ENCODE data around the gene GREM2. TPM values are rescaled to one million over a fixed set of nuclear protein-coding genes. Genes with fewer than 3 reads are reported as not detected.

Gene GREM2
- total and polyA plus RNA-seq, 2 donors (not counting 3 experiments of a cell fraction or from before 2014, with no cell fraction given): not detected

DNA sequence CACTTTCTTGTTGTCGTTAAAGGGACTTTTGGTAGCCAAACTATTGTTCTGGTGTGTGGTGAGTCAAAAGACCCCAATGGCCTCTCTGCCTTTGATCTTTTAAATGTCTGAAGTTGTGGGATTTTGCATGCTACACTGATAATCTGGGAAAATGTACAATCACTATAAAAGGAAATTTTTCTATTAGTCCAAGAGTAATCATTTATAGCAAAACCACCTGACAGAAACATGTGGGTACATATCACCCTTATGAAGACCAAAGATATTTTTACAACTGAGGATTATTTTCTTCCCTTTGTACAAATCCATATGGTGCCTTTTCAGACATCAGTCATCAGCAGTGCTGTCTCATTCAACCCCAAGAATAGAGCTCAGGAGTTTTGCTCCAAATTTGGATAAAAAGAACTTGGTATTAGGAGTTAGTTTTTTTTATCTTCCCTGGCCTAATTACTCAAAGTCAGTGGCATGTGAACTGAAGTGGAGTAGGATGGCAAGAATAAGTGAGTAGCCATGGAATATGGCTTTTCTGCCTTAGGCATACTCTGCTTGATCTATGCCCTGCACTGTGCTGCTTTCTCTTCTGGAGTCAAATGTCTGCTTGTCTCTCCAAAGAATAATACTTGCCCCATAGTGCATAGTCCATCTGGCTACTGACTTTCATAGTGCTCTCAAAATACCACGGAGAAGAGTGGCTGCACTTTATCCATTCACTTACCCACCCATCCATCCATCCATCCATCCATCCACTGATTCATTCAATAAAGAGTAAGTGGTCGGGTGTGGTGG is 13.5 kb downstream of the GREM2 start:
- Histone ChIP-seq H3K36me3 (ENCODE audit: control insufficient read depth in 2 of 2, extremely low read depth in 1 of 2, insufficient read depth in 2 of 2, low read length in 2 of 2) (no peaks in the 10 kb centered on the region), H3K4me1 (ENCODE audit: control insufficient read depth, extremely low read depth, insufficient read depth, low read length) (no peaks in the 10 kb centered on the region), H3K27ac (ENCODE audit: insufficient read depth, low read depth, low read length) (no peak overlapping the region), H3K27me3 (ENCODE audit: control insufficient read depth in 2 of 2, insufficient read depth in 2 of 2, low read length in 2 of 2) (no peaks in the 10 kb centered on the region), H3K9me3 (replicated peaks; ENCODE audit: control insufficient read depth, insufficient read depth, low read length) (peaks cover 4% of the 10 kb centered on the region), H3K4me3 (replicated peaks in 1 of 3; ENCODE audit: insufficient read depth in 1 of 3, low read depth in 1 of 3, low read length in 3 of 3) (no peak overlapping the region), H3K4me2 (ENCODE audit: insufficient read depth, low read length) (no peak overlapping the region), H3K79me2 (ENCODE audit: control insufficient read depth, insufficient read depth, low read length) (no peaks in the 10 kb centered on the region), H3K9me1 (replicated peaks; ENCODE audit: control insufficient read depth, extremely low read depth, insufficient read depth, low read length) (no peaks in the 10 kb centered on the region), H2AFZ (ENCODE audit: low read depth, low read length) (no peak overlapping the region), H3K9ac (replicated peaks; ENCODE audit: extremely low read depth, insufficient read depth, low read length) (no peak overlapping the region), H4K20me1 (replicated peaks; ENCODE audit: control insufficient read depth, extremely low read depth, insufficient read depth, low read length) (no peaks in the 10 kb centered on the region)
- intact Hi-C loops (cut with micrococcal nuclease): no loop called here
- no peak for DNase-seq (ENCODE audit: low read depth, low spot score)
- no peak for TF ChIP-seq GATA2 (IDR thresholded peaks at IDR 0.05; ENCODE audit: insufficient read depth, insufficient read length, low read depth, low read length)
- no peak for TF ChIP-seq EZH2 (IDR thresholded peaks at IDR 0.05; ENCODE audit: borderline replicate concordance, low read depth, low read length, severe bottlenecking)
- TF ChIP-seq, protein P1, sequence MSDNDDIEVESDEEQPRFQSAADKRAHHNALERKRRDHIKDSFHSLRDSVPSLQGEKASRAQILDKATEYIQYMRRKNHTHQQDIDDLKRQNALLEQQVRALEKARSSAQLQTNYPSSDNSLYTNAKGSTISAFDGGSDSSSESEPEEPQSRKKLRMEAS (IDR thresholded peaks at IDR 0.05; ENCODE audit: insufficient read depth, insufficient read length): no peak
- TF ChIP-seq, protein P2, sequence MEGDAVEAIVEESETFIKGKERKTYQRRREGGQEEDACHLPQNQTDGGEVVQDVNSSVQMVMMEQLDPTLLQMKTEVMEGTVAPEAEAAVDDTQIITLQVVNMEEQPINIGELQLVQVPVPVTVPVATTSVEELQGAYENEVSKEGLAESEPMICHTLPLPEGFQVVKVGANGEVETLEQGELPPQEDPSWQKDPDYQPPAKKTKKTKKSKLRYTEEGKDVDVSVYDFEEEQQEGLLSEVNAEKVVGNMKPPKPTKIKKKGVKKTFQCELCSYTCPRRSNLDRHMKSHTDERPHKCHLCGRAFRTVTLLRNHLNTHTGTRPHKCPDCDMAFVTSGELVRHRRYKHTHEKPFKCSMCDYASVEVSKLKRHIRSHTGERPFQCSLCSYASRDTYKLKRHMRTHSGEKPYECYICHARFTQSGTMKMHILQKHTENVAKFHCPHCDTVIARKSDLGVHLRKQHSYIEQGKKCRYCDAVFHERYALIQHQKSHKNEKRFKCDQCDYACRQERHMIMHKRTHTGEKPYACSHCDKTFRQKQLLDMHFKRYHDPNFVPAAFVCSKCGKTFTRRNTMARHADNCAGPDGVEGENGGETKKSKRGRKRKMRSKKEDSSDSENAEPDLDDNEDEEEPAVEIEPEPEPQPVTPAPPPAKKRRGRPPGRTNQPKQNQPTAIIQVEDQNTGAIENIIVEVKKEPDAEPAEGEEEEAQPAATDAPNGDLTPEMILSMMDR (IDR thresholded peaks at IDR 0.05; ENCODE audit: extremely low read depth in 1 of 2, insufficient read depth in 1 of 2, low read depth in 1 of 2, low read length in 2 of 2): no peak
- BruUV-seq (replicated peaks): no TSS peak
- POLR2A ChIA-PET: no interaction called here
- CTCF ChIA-PET: no interaction called here
- dilution Hi-C loops (cut with MboI; ENCODE audit: extremely low pct_ligation_motif_present, low sequenced_read_pairs): no loop called here
- no peak for FAIRE-seq
